Bronchial epithelial cell (primary cell): ENCODE data around the gene PTPRO. TPM values are rescaled to one million over a fixed set of nuclear protein-coding genes. Genes with fewer than 3 reads are reported as not detected.
A peak's percentile ranks its signal among the peaks of the same experiment; 100 is the strongest.

ENCODE experiments used
- DNase-seq: peaks from one replicate; pipeline ENCODE4 v3.0.0-alpha.2; 2010; ENCODE audit warnings: low read depth
- FAIRE-seq: peaks from 2 replicates; lab custom pipeline; 2011; peaks lifted over from hg19 to GRCh38; lab: Jason Lieb, UNC
- H3K27me3 ChIP-seq: 2 replicates; pipeline ENCODE4 v1.5.1; 2011; ENCODE audit warnings: low read length; ENCODE audit not compliant: control insufficient read depth, insufficient read depth
- H3K36me3 ChIP-seq: 2 replicates; pipeline ENCODE4 v1.5.1; 2011; ENCODE audit warnings: low read length; ENCODE audit not compliant: control insufficient read depth, insufficient read depth
- H3K4me3 ChIP-seq: 2 replicates; pipeline ENCODE4 v1.5.1; 2011; ENCODE audit warnings: mild to moderate bottlenecking, low read depth, low read length, control low read depth
- total RNA-seq: library from RNA; depleted of rRNA; stranded (reverse); fragments of >200 nt; gene quantifications from 2 replicates; pipeline ENCODE4 v1.2.1, GENCODE V29; 2014
- TF ChIP-seq, protein P1 (sequence below): IDR thresholded peaks from 2 replicates; pipeline ENCODE4 v1.5.1; 2011; ENCODE audit warnings: mild to moderate bottlenecking, moderate library complexity, low read length, control low read depth, inconsistent platforms; ENCODE audit not compliant: insufficient read depth, severe bottlenecking

The PTPRO gene
- total RNA-seq, 1 donor from 2014 or later: under 0.01 TPM

DNA sequence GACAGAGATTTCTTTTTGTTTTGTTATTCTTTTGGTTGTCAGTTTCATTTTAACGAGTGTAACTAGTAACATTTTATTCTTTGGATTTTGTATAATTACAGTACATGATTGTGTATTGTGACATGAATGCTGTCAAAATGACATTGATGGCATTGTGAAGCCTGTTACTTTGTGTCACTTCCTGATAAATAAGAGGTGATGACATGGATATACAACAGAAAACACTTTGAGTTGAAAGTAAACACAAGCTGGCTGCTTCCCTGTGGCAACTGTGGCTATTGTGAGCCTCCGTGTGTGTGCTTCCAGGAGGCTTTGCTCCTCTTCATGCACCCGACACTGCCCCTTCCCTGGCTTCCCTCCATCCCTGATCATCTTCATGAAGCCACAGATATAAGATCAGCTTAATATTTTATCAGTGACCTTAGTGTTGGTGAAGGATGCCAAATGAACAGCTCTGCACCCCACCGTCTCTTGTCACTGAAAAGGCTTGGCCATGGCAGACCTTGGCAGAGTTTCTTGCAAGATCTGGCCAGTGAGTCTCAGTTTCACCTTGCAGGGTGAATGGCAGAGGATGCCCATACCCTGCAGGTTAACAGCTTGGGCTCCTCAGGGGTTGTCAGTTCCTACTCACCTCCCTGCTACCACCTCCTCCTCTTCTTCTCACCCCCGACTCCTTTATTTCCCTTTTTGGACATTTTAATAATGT is 275.0 kb downstream of the PTPRO start:
- TF ChIP-seq, protein P1, sequence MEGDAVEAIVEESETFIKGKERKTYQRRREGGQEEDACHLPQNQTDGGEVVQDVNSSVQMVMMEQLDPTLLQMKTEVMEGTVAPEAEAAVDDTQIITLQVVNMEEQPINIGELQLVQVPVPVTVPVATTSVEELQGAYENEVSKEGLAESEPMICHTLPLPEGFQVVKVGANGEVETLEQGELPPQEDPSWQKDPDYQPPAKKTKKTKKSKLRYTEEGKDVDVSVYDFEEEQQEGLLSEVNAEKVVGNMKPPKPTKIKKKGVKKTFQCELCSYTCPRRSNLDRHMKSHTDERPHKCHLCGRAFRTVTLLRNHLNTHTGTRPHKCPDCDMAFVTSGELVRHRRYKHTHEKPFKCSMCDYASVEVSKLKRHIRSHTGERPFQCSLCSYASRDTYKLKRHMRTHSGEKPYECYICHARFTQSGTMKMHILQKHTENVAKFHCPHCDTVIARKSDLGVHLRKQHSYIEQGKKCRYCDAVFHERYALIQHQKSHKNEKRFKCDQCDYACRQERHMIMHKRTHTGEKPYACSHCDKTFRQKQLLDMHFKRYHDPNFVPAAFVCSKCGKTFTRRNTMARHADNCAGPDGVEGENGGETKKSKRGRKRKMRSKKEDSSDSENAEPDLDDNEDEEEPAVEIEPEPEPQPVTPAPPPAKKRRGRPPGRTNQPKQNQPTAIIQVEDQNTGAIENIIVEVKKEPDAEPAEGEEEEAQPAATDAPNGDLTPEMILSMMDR: no peak
- Histone ChIP-seq H3K36me3 (no peaks in the 10 kb centered on the region), H3K27me3 (no peaks in the 10 kb centered on the region), H3K4me3 (no peak overlapping the region)
- DNase-seq: no peak
- no peak for FAIRE-seq

DNA sequence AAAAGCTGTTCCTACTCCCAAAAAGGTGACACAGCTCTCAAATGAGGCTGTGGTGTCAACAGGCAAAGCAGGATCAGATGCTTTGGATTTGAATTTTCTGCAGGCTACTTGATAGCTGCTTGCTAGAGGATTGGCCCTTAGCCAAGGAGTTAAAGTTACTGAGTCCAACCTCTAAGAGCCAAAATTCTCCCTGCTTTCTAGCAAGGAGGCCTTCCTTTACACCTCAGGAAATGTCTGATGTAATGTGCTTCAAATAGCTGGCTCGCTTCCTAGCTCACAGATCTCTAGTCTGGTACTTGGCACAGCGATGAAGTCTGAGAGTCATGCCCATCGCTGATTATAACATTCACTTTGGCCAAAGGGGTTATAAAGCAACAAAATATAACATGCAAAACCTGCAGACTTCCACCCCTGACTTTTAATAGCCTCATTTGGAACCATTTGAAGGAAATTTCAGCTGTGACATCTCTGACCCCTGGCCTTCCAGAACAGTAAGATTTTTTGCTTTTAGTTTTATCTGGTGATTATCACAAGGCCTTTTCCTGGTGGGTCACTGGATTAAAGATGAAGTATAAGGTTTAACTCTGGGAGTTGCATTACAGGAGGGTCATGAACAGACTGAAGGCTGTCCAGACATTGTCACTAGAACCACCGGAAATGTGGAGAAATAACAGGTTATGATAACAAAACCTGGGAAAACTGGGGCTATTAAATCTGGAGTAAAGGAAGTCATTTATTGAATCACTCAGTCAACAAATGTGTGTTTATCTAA is 277.1 kb downstream of the PTPRO start:
- TF ChIP-seq, protein P1: no peak
- Histone ChIP-seq H3K27me3 (no peaks in the 10 kb centered on the region), H3K36me3 (no peaks in the 10 kb centered on the region), H3K4me3 (no peak overlapping the region)
- DNase-seq (peak; percentile 81), FAIRE-seq (no peak)

DNA sequence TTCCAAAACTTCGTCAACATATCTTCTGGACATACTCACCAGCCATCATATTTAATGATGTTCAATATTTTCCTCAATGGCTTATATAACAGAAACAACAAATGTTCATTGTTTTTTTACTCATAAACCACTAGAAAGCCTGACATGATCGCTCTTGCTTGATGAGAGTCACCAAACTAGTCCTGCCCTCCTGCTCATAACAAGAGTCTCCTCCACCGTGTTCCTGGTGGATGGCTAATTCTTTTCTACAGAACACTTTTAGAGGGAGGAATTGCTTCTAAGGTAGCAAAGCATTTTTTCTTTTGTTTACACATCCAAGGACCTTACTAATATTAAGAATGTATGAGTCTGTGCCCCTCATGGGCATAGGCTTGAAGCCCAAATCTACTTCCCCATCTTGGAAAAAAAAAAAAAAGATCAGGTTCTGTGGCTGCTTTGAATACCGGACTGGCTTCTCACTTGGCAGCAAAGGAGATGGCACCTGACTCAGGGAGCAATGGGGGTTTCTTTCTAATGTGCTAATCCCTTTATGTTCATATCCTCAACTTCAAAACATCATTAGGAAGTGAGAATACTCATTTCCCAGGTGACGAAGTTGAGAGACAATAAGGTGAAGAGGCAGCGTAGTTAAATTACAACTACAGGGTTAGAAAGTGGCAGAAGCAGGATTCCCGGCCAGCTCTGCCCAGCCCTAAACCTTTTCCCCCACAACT is 278.1 kb downstream of the PTPRO start:
- FAIRE-seq (no peak), DNase-seq (peak; percentile 71)
- H3K27me3 ChIP-seq: no peaks in the 10 kb centered on the region
- H3K36me3 ChIP-seq: no peaks in the 10 kb centered on the region
- TF ChIP-seq, protein P1: no peak
- no peak overlapping the region for H3K4me3 ChIP-seq

DNA sequence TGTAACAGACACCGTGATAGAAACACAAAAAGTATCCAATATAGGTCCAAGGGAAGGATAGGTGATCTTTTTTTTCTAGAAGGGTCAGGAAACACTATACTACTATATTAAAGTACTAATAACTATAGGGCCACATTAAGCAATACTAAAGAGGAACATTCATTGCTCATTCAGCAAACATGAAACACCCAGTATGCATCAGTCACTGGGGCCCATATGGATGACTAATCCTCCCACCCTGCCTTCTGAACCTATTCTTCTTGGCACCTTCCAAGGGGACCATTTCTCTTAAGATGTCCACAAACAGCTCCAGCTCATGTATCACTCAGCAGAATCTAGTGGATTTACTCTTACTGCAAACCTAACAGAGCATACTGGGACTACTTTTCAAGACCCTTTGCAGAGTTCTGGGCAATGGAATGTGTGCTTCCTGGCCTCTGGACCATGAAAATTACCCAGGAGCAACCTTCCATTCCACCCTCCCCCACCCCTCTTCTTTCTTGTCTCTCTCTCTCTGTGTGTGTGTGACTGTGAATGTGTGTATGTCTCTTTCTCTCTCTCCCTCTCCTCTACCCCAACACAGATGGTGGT is 279.0 kb downstream of the PTPRO start:
- Histone ChIP-seq H3K4me3 (no peak overlapping the region), H3K27me3 (no peaks in the 10 kb centered on the region), H3K36me3 (no peaks in the 10 kb centered on the region)
- FAIRE-seq (peak; percentile 94), DNase-seq (peak; percentile 98)
- TF ChIP-seq, protein P1: no peak

DNA sequence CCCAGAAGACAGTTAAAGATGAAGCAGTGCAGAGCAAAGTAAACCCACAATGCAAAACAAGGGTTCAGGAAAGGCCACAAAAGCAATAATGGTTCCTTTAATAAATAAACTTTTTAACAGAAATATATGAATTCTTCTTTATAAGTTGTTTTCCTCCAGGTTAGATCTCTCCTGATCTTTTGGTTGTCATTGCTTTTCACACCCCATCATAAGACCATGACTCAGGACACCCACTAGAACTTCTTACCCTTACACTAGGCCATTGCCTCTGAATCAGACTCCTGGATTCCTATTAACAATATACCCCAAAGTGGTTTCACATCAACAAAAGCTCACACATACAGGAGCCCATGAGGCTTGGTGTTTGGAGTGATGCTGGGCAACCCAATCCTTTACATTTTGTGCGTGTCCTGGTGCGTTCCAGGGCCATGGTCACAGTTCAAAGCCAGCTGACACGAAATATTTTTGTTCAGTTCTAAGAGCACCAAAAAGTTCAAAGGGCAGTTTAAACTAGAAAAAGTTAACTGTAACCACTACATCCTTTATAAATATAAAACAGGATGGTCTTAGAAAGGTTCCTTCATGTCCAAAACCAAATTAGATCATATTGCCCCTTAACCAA is 279.9 kb downstream of the PTPRO start:
- DNase-seq (peak; percentile 47), FAIRE-seq (no peak)
- Histone ChIP-seq H3K36me3 (no peaks in the 10 kb centered on the region), H3K4me3 (no peak overlapping the region), H3K27me3 (no peaks in the 10 kb centered on the region)
- TF ChIP-seq, protein P1: no peak
